Endothelial cell of umbilical vein (primary cell): ENCODE results near the gene SRD5A1. TPM values are rescaled to one million over a fixed set of nuclear protein-coding genes. Genes with fewer than 3 reads are reported as not detected.

Source experiments
- BruUV-seq: library from RNA; stranded (reverse); fragments of 400-500 nt; replicated peaks from 2 replicates; lab custom pipeline; 2021; lab: Mats Ljungman, UMichigan
- CTCF ChIA-PET: fragments of 300-600, 350-600 bp; sonication (Branson Sonifier 250); formaldehyde crosslinking; loops from one replicate; lab custom pipeline; 2021; ENCODE audit warnings: antibody characterized with exemption, inconsistent platforms; lab: Charles Lee
- POLR2A ChIA-PET: fragments of 300-600, 350-600 bp; sonication (Branson Sonifier 250); formaldehyde crosslinking; loops from one replicate; lab custom pipeline; 2021; ENCODE audit warnings: antibody characterized with exemption, inconsistent platforms; lab: Charles Lee
- DNase-seq: peaks from one replicate; pipeline ENCODE4 v3.0.0-alpha.2; 2011; ENCODE audit warnings: low read depth, low spot score
- FAIRE-seq: peaks from 2 replicates; lab custom pipeline; 2011; peaks lifted over from hg19 to GRCh38; lab: Jason Lieb, UNC
- H2AFZ ChIP-seq: 2 replicates; pipeline ENCODE4 v1.6.0; 2012; ENCODE audit warnings: low read depth, low read length, control low read depth, inconsistent platforms
- H3K27ac ChIP-seq: 2 replicates; pipeline ENCODE4 v1.5.1; 2011; ENCODE audit warnings: low read depth, mild to moderate bottlenecking, control low read depth, low read length, moderate library complexity; ENCODE audit not compliant: insufficient read depth
- H3K27me3 ChIP-seq, 2 experiments: 2 replicates each; pipeline versions ENCODE4 v1.6.0 to v1.6.1; 2011; ENCODE audit warnings: low read length in 2 of 2, mixed read lengths in 1 of 2; ENCODE audit not compliant: control insufficient read depth in 2 of 2, insufficient read depth in 2 of 2
- H3K36me3 ChIP-seq, 2 experiments: 2 replicates in 1 of 2; 3 replicates in 1 of 2; pipeline ENCODE4 v1.5.1; 2011; ENCODE audit warnings: low read length in 2 of 2, mild to moderate bottlenecking in 1 of 2, moderate library complexity in 1 of 2; ENCODE audit not compliant: control insufficient read depth in 2 of 2, insufficient read depth in 2 of 2; ENCODE audit errors: extremely low read depth in 1 of 2
- H3K4me1 ChIP-seq: 3 replicates; pipeline ENCODE4 v1.5.1; 2011; ENCODE audit warnings: mild to moderate bottlenecking, low read length; ENCODE audit not compliant: control insufficient read depth, insufficient read depth; ENCODE audit errors: extremely low read depth
- H3K4me2 ChIP-seq: 2 replicates; pipeline ENCODE4 v1.6.1; 2011; ENCODE audit warnings: low read length, control low read depth, mixed read lengths; ENCODE audit not compliant: insufficient read depth
- H3K4me3 ChIP-seq, 3 experiments: fragments of 200-600 bp in 1 of 3; sonication (generic), shearing (Covaris generic) in 1 of 3; replicated peaks in 1 of 3; 2 replicates each; pipeline ENCODE4 v1.5.1; 2011 to 2016; ENCODE audit warnings: control low read depth in 3 of 3, low read length in 3 of 3, mild to moderate bottlenecking in 2 of 3, inconsistent platforms in 1 of 3, low read depth in 1 of 3, moderate library complexity in 1 of 3; ENCODE audit not compliant: insufficient read depth in 1 of 3
- H3K79me2 ChIP-seq: 2 replicates; pipeline ENCODE4 v1.6.0; 2012; ENCODE audit warnings: low read length, inconsistent platforms; ENCODE audit not compliant: control insufficient read depth, insufficient read depth
- H3K9ac ChIP-seq: replicated peaks from 2 replicates; pipeline ENCODE3; 2011; ENCODE audit warnings: low read length, control low read depth; ENCODE audit not compliant: insufficient read depth; ENCODE audit errors: extremely low read depth
- H3K9me1 ChIP-seq: replicated peaks from 3 replicates; pipeline ENCODE4 v1.6.0; 2011; ENCODE audit warnings: mild to moderate bottlenecking, low read length; ENCODE audit not compliant: control insufficient read depth, insufficient read depth; ENCODE audit errors: extremely low read depth
- H3K9me3 ChIP-seq: replicated peaks from 2 replicates; pipeline ENCODE4 v1.5.1; 2012; ENCODE audit warnings: low read length, inconsistent platforms; ENCODE audit not compliant: control insufficient read depth, insufficient read depth
- H4K20me1 ChIP-seq: replicated peaks from 2 replicates; pipeline ENCODE3; 2011; ENCODE audit warnings: mild to moderate bottlenecking, low read length; ENCODE audit not compliant: control insufficient read depth, insufficient read depth; ENCODE audit errors: extremely low read depth
- CTCF ChIP-seq, 2 donors: IDR thresholded peaks; 1 replicate in 1 of 2; 2 replicates in 1 of 2; pipeline ENCODE4 v1.5.1; 2011; ENCODE audit warnings: low read length in 2 of 2, mild to moderate bottlenecking in 2 of 2, moderate library complexity in 2 of 2, control low read depth in 1 of 2, inconsistent platforms in 1 of 2, low read depth in 1 of 2; ENCODE audit not compliant: insufficient read depth in 1 of 2; ENCODE audit errors: extremely low read depth in 1 of 2
- EZH2 ChIP-seq: IDR thresholded peaks from 2 replicates; pipeline ENCODE4 v1.6.1; 2012; ENCODE audit warnings: borderline replicate concordance, low read depth, mild to moderate bottlenecking, moderate library complexity, low read length, inconsistent platforms; ENCODE audit not compliant: severe bottlenecking
- FOS ChIP-seq: IDR thresholded peaks from 2 replicates; pipeline ENCODE4 v1.6.1; 2011; ENCODE audit warnings: mild to moderate bottlenecking, low read length, moderate library complexity, borderline replicate concordance; ENCODE audit not compliant: insufficient read depth
- GATA2 ChIP-seq: IDR thresholded peaks from 2 replicates; pipeline ENCODE4 v1.7.0; 2011; ENCODE audit warnings: low read depth, mild to moderate bottlenecking, moderate library complexity, mixed read lengths, low read length; ENCODE audit not compliant: insufficient read length, insufficient read depth
- JUN ChIP-seq: IDR thresholded peaks from 2 replicates; pipeline ENCODE4 v1.6.1; 2011; ENCODE audit warnings: borderline replicate concordance, low read depth; ENCODE audit not compliant: insufficient read length, insufficient read depth
- MAX ChIP-seq: IDR thresholded peaks from 2 replicates; pipeline ENCODE4 v1.6.1; 2011; ENCODE audit not compliant: insufficient read depth, insufficient read length
- MYC ChIP-seq: IDR thresholded peaks from one replicate; pipeline ENCODE4 v1.6.1; 2011; ENCODE audit warnings: mild to moderate bottlenecking, low read depth, low read length
- POLR2A ChIP-seq: IDR thresholded peaks from 2 replicates; pipeline ENCODE4 v1.6.1; 2012; ENCODE audit warnings: low read depth, mild to moderate bottlenecking, control low read depth, low read length
- POLR2AphosphoS5 ChIP-seq: IDR thresholded peaks from 2 replicates; pipeline ENCODE4 v1.6.1; 2012; ENCODE audit warnings: low read depth, mild to moderate bottlenecking, control low read depth, low read length, moderate library complexity; ENCODE audit not compliant: insufficient read depth
- dilution Hi-C: fragments of 300-500 bp; cut with MboI; formaldehyde crosslinking; loops from one replicate; pipeline ENCODE4 v1.15.0; 2019; ENCODE audit warnings: low sequenced_read_pairs; ENCODE audit not compliant: extremely low pct_ligation_motif_present
- intact Hi-C: fragments of 100-400 bp; cut with micrococcal nuclease; formaldehyde crosslinking; loops from one replicate; pipeline ENCODE4 v1.10.0; 2022
- polyA plus RNA-seq, 4 experiments: library from polyadenylated mRNA; depleted of rRNA in 3 of 4; stranded (reverse) in 3 of 4; unstranded in 1 of 4; fragments of >200 nt; gene quantifications; 2 replicates each; pipeline versions ENCODE4 v1.2.1 to v1.2.3, GENCODE V29; 2011 to 2012; ENCODE audit warnings: missing spikeins in 1 of 4
- total RNA-seq: library from RNA; stranded (reverse); gene quantifications from 2 replicates; pipeline ENCODE4 v1.2.3, GENCODE V29; 2021

Gene SRD5A1
- total and polyA plus RNA-seq, 2 donors (not counting 3 experiments of a cell fraction or from before 2014, with no cell fraction given), result 11.6 to 14.8 TPM

- Histone ChIP-seq H3K79me2 (peaks cover 62% of the 10 kb centered on the region), H3K9me3 (no peaks in the 10 kb centered on the region), H3K4me1 (peaks cover 25% of the 10 kb centered on the region), H3K36me3 (peaks cover 0 to 2% of the 10 kb centered on the region in 2 experiments), H3K27ac (no peak overlapping the region), H3K9ac (peak overlapping the region; percentile 32), H4K20me1 (peaks cover 5% of the 10 kb centered on the region), H3K27me3 (no peaks in the 10 kb centered on the region), H2AFZ (no peak overlapping the region), H3K9me1 (no peaks in the 10 kb centered on the region), H3K4me3 (peak overlapping the region; percentile 74 to 82 (median 81)), H3K4me2 (peak overlapping the region; percentile 89)
- intact Hi-C loops, result no loop called here
- FAIRE-seq (no peak), DNase-seq (no peak)
- TF ChIP-seq POLR2A (no peak), EZH2 (no peak), POLR2AphosphoS5 (no peak), MYC (no peak), CTCF (IDR thresholded peaks at IDR 0.05; ENCODE audit: extremely low read depth in 1 of 2, insufficient read depth in 1 of 2, low read depth in 1 of 2, low read length in 2 of 2) (no peak), GATA2 (no peak), JUN (no peak), FOS (no peak), MAX (no peak)
- ChIA-PET POLR2A (no interaction called here), CTCF (no interaction called here)
- BruUV-seq, result TSS peak; percentile 30
- dilution Hi-C loops, result no loop called here
Observed at GRCh38 chr5:6715271-6715670, 82.0 kb downstream of the SRD5A1 start.
